KMS-11 (cell line): ENCODE results near the gene FLYWCH1.

Experiments used
- H2AFZ ChIP-seq: fragments of 200-600 bp; sonication (generic); 2 replicates; pipeline ENCODE4 v1.6.1; 2016; ENCODE audit warnings: antibody characterized with exemption, mixed run types, low read depth
- H3K27ac ChIP-seq: fragments of 200-600 bp; sonication (generic); 2 replicates; pipeline ENCODE4 v1.6.1; 2016; ENCODE audit warnings: mild to moderate bottlenecking, mixed run types
- H3K27me3 ChIP-seq: fragments of 200-600 bp; sonication (generic); 2 replicates; pipeline ENCODE4 v1.6.1; 2017; ENCODE audit warnings: mild to moderate bottlenecking, low read depth, mixed run types, moderate library complexity; ENCODE audit not compliant: insufficient read depth
- H3K36me3 ChIP-seq: fragments of 200-600 bp; sonication (generic); 2 replicates; pipeline ENCODE4 v1.6.1; 2017; ENCODE audit warnings: mild to moderate bottlenecking, mixed run types; ENCODE audit not compliant: insufficient read depth
- H3K4me1 ChIP-seq: fragments of 200-600 bp; sonication (generic); 2 replicates; pipeline ENCODE4 v1.6.1; 2016; ENCODE audit warnings: mild to moderate bottlenecking, low read depth, mixed run types; ENCODE audit not compliant: poor library complexity, severe bottlenecking
- H3K4me2 ChIP-seq: fragments of 200-600 bp; sonication (generic); 2 replicates; pipeline ENCODE4 v1.7.0; 2016; ENCODE audit warnings: mild to moderate bottlenecking, mixed run types
- H3K4me3 ChIP-seq: fragments of 200-600 bp; sonication (generic); IDR thresholded peaks from 2 replicates; pipeline ENCODE4 v1.6.1; 2017; ENCODE audit warnings: low read depth, low read length, mixed read lengths; ENCODE audit not compliant: insufficient read depth
- H3K79me2 ChIP-seq: fragments of 200-600 bp; sonication (generic); 2 replicates; pipeline ENCODE4 v1.6.1; 2016; ENCODE audit warnings: low read depth, mixed run types; ENCODE audit not compliant: insufficient read depth
- H3K9ac ChIP-seq: fragments of 200-600 bp; sonication (generic); 2 replicates; pipeline ENCODE4 v1.6.1; 2016; ENCODE audit warnings: mild to moderate bottlenecking, mixed run types
- H4K20me1 ChIP-seq: fragments of 200-600 bp; sonication (generic); 2 replicates; pipeline ENCODE4 v1.6.1; 2016; ENCODE audit warnings: mild to moderate bottlenecking, mixed run types; ENCODE audit not compliant: insufficient read depth
- CTCF ChIP-seq: fragments of 200-600 bp; sonication (generic); conservative IDR thresholded peaks from 2 replicates; pipeline ENCODE4 v1.6.1; 2017; ENCODE audit warnings: low read depth, mild to moderate bottlenecking, antibody characterized with exemption, low read length, moderate library complexity, mixed read lengths

The FLYWCH1 gene

GRCh38 chr16:2992383-2993081, 80.8 kb downstream of the FLYWCH1 start:
- H3K4me3 ChIP-seq: no peak overlapping the region
- H3K27ac ChIP-seq: no peak overlapping the region
- no peaks in the 10 kb centered on the region for H3K79me2 ChIP-seq
- no peak for TF ChIP-seq CTCF
- H3K36me3 ChIP-seq: no peaks in the 10 kb centered on the region
- no peak overlapping the region for H2AFZ ChIP-seq
- H4K20me1 ChIP-seq: no peaks in the 10 kb centered on the region
- H3K4me1 ChIP-seq: no peaks in the 10 kb centered on the region
- H3K27me3 ChIP-seq: peaks cover 100% of the 10 kb centered on the region
- no peak overlapping the region for H3K9ac ChIP-seq
- no peak overlapping the region for H3K4me2 ChIP-seq

GRCh38 chr16:2996298-2996697, 84.6 kb downstream of the FLYWCH1 start:
- H3K4me2 ChIP-seq: no peak overlapping the region
- no peak for TF ChIP-seq CTCF
- no peaks in the 10 kb centered on the region for H3K79me2 ChIP-seq
- no peaks in the 10 kb centered on the region for H3K4me1 ChIP-seq
- peaks cover 100% of the 10 kb centered on the region for H3K27me3 ChIP-seq
- H4K20me1 ChIP-seq: no peaks in the 10 kb centered on the region
- H3K4me3 ChIP-seq: no peak overlapping the region
- no peak overlapping the region for H3K9ac ChIP-seq
- H2AFZ ChIP-seq: no peak overlapping the region
- no peaks in the 10 kb centered on the region for H3K36me3 ChIP-seq
- no peak overlapping the region for H3K27ac ChIP-seq

GRCh38 chr16:2999929-3000328, 88.2 kb downstream of the FLYWCH1 start:
- Histone ChIP-seq H2AFZ (no peak overlapping the region), H4K20me1 (no peaks in the 10 kb centered on the region), H3K79me2 (no peaks in the 10 kb centered on the region), H3K4me2 (no peak overlapping the region), H3K9ac (no peak overlapping the region), H3K27ac (no peak overlapping the region), H3K4me1 (peaks cover 2% of the 10 kb centered on the region), H3K36me3 (no peaks in the 10 kb centered on the region), H3K27me3 (peaks cover 81% of the 10 kb centered on the region), H3K4me3 (no peak overlapping the region)
- no peak for TF ChIP-seq CTCF

GRCh38 chr16:3000540-3000939, 88.8 kb downstream of the FLYWCH1 start:
- Histone ChIP-seq H3K4me3 (no peak overlapping the region), H3K4me1 (peaks cover 3% of the 10 kb centered on the region), H3K4me2 (no peak overlapping the region), H4K20me1 (no peaks in the 10 kb centered on the region), H3K27me3 (peaks cover 81% of the 10 kb centered on the region), H2AFZ (no peak overlapping the region), H3K36me3 (no peaks in the 10 kb centered on the region), H3K27ac (no peak overlapping the region), H3K79me2 (no peaks in the 10 kb centered on the region), H3K9ac (no peak overlapping the region)
- TF ChIP-seq CTCF: no peak
